GM12873 (cell line): ENCODE measurements around the gene FAM111A.

ENCODE experiments used
- CTCF ChIP-seq: IDR thresholded peaks from 2 replicates; pipeline ENCODE4 v1.5.1; 2012; ENCODE audit warnings: low read depth, mild to moderate bottlenecking, moderate library complexity, low read length, control low read depth; ENCODE audit not compliant: insufficient read depth; ENCODE audit errors: missing control alignments

FAM111A gene

GRCh38 chr11:59157433-59157832, 14.8 kb downstream of the FAM111A start:
- TF ChIP-seq CTCF = no peak

GRCh38 chr11:59158206-59159068, 15.8 kb downstream of the FAM111A start:
- TF ChIP-seq CTCF = peak; percentile 86

- no peak for TF ChIP-seq CTCF
These were observed 21.4 kb downstream of the FAM111A start for GRCh38 chr11:59164028-59164427.

- peak; percentile 95 for TF ChIP-seq CTCF
These were observed 29.1 kb downstream of the FAM111A start, which contains the start of gene DTX4 for GRCh38 chr11:59171508-59172322. DTX4 (plus strand) TSS chr11:59172132; CDS start chr11:59172596, 464 bp downstream.

- TF ChIP-seq CTCF = no peak
These were observed 29.9 kb downstream of the FAM111A start for GRCh38 chr11:59172345-59173079.

- TF ChIP-seq CTCF = no peak
These were observed 30.7 kb downstream of the FAM111A start for GRCh38 chr11:59173080-59173963.
